ENCODE measurements around the gene RFC5. TPM values are rescaled to one million over a fixed set of nuclear protein-coding genes. Genes with fewer than 3 reads are reported as not detected.

Gene RFC5
- total RNA-seq, 1 experiment from 2014 or later: 62.1 TPM

GRCh38 chr12:118055865-118056773 lies 39.6 kb downstream of the RFC5 start:
- TF ChIP-seq EZH2 (IDR thresholded peaks at IDR 0.05; ENCODE audit: borderline replicate concordance, low read depth, low read length, poor library complexity, severe bottlenecking) (no peak), CTCF (conservative IDR thresholded peaks at IDR 0.05; ENCODE audit: low read depth, low read length) (no peak)
- CTCF ChIA-PET: interaction anchor here (0.6 kb wide), 1 partner anchor 67 kb away, joined by 6 read pairs; no protein-coding TSS in a partner anchor
- Histone ChIP-seq H3K27me3 (replicated peaks; ENCODE audit: insufficient read depth, low read depth, low read length, poor library complexity) (no peaks in the 10 kb centered on the region), H3K4me3 (ENCODE audit: low read depth, low read length, poor library complexity, severe bottlenecking) (no peak overlapping the region), H3K36me3 (ENCODE audit: insufficient read depth, low read length, poor library complexity, severe bottlenecking) (peaks cover 9% of the 10 kb centered on the region), H3K9me3 (ENCODE audit: low read depth, low read length, poor library complexity, severe bottlenecking) (no peaks in the 10 kb centered on the region), H3K27ac (ENCODE audit: low read depth, low read length, poor library complexity, severe bottlenecking) (no peak overlapping the region), H3K4me1 (ENCODE audit: insufficient read depth, low read length, poor library complexity, severe bottlenecking) (peaks cover 7% of the 10 kb centered on the region)
- BruUV-seq (replicated peaks): no TSS peak
- POLR2A ChIA-PET (ENCODE audit: low non-redundant PET): no interaction called here
- no peak for DNase-seq (ENCODE audit: low spot score)
- intact Hi-C loops (cut with micrococcal nuclease; ENCODE audit: unreplicated experiment): no loop called here

GRCh38 chr12:118058227-118058626 lies 41.7 kb downstream of the RFC5 start:
- BruUV-seq (replicated peaks): no TSS peak
- Histone ChIP-seq H3K4me3 (ENCODE audit: low read depth, low read length, poor library complexity, severe bottlenecking) (no peak overlapping the region), H3K36me3 (ENCODE audit: insufficient read depth, low read length, poor library complexity, severe bottlenecking) (no peaks in the 10 kb centered on the region), H3K27me3 (replicated peaks; ENCODE audit: insufficient read depth, low read depth, low read length, poor library complexity) (no peaks in the 10 kb centered on the region), H3K27ac (ENCODE audit: low read depth, low read length, poor library complexity, severe bottlenecking) (no peak overlapping the region), H3K4me1 (ENCODE audit: insufficient read depth, low read length, poor library complexity, severe bottlenecking) (peaks cover 16% of the 10 kb centered on the region), H3K9me3 (ENCODE audit: low read depth, low read length, poor library complexity, severe bottlenecking) (no peaks in the 10 kb centered on the region)
- POLR2A ChIA-PET (ENCODE audit: low non-redundant PET): no interaction called here
- CTCF ChIA-PET: no interaction called here
- DNase-seq (ENCODE audit: low spot score): no peak
- TF ChIP-seq CTCF (conservative IDR thresholded peaks at IDR 0.05; ENCODE audit: low read depth, low read length): no peak
- TF ChIP-seq EZH2 (IDR thresholded peaks at IDR 0.05; ENCODE audit: borderline replicate concordance, low read depth, low read length, poor library complexity, severe bottlenecking): no peak
- intact Hi-C loops (cut with micrococcal nuclease; ENCODE audit: unreplicated experiment): no loop called here

- Histone ChIP-seq H3K4me1 (ENCODE audit: insufficient read depth, low read length, poor library complexity, severe bottlenecking) (peaks cover 23% of the 10 kb centered on the region), H3K36me3 (ENCODE audit: insufficient read depth, low read length, poor library complexity, severe bottlenecking) (no peaks in the 10 kb centered on the region), H3K27ac (ENCODE audit: low read depth, low read length, poor library complexity, severe bottlenecking) (peak overlapping the region; percentile 85), H3K27me3 (replicated peaks; ENCODE audit: insufficient read depth, low read depth, low read length, poor library complexity) (no peaks in the 10 kb centered on the region), H3K9me3 (ENCODE audit: low read depth, low read length, poor library complexity, severe bottlenecking) (no peaks in the 10 kb centered on the region), H3K4me3 (ENCODE audit: low read depth, low read length, poor library complexity, severe bottlenecking) (peak overlapping the region; percentile 72)
- no peak for DNase-seq (ENCODE audit: low spot score)
- TF ChIP-seq EZH2 (IDR thresholded peaks at IDR 0.05; ENCODE audit: borderline replicate concordance, low read depth, low read length, poor library complexity, severe bottlenecking) (no peak), CTCF (conservative IDR thresholded peaks at IDR 0.05; ENCODE audit: low read depth, low read length) (no peak)
- intact Hi-C loops (cut with micrococcal nuclease; ENCODE audit: unreplicated experiment): no loop called here
- ChIA-PET CTCF (no interaction called here), POLR2A (ENCODE audit: low non-redundant PET) (no interaction called here)
- BruUV-seq (replicated peaks): no TSS peak
Measured at GRCh38 chr12:118058881-118059280, 42.4 kb downstream of the RFC5 start.
